Dermis lymphatic vessel endothelial cell (primary cell): ENCODE results near the gene PTPRJ. TPM values are rescaled to one million over a fixed set of nuclear protein-coding genes. Genes with fewer than 3 reads are reported as not detected.

ENCODE experiments used
- total RNA-seq: library from RNA; depleted of rRNA; stranded (reverse); fragments of >200 nt; gene quantifications from 2 replicates; pipeline ENCODE4 v1.2.1, GENCODE V29; 2014

Gene PTPRJ
- 0.09 and 0.87 TPM in 2 replicates for total RNA-seq

DNA sequence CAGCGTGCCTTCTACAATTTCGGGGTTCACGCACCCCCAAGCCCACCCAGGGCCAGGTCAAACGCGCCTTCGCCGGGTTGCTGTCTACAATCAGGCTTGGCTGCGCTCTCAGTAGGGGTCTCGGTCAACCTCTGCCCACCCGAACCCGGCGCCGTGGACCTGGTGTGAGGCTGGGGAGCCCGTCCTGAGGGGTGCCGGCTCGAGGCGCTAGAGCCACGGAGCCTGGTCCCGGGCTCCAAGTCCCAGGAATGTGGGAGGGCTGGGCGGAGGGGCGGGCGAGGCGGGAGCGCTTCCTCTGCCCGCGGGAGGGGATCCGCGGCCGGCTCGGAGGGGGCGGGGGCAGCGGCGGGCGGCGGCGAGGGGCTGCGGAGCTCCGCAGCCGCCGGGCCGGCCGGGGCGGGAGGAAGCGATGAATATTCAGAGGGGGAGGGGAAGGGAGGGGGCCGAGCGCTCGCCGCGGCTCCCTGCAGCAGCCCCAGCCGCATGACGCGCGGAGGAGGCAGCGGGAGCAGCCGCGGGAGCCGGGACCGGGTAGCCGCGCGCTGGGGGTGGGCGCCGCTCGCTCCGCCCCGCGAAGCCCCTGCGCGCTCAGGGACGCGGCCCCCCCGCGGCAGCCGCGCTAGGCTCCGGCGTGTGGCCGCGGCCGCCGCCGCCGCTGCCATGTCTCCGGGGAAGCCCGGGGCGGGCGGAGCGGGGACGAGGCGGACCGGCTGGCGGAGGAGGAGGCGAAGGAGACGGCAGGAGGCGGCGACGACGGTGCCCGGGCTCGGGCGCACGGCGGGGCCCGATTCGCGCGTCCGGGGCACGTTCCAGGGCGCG lies at the start of gene PTPRJ:
TSS of gene PTPRJ (plus strand) at position 472 of the 819 bp plus-strand sequence. CDS start 354 bp downstream, outside the sequence.

DNA sequence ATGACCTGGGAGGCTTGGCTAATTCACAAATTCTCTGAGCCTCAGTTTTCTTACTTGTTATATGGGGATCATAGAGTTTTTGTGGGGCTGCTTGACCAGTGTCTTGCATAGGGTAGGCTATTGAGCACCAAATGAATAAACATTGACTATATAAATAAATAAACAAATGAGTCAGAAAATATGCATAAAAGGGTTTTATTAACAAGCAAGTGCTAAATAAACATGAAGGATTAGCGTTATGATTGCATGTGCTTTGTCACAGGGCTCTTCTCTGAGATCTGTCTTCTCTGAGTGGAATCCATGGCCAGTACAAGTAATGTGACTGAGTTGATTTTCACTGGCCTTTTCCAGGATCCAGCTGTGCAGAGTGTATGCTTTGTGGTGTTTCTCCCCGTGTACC lies 236.2 kb downstream of the PTPRJ start, which contains the start of gene OR4B1:
TSS of gene OR4B1 (plus strand) at position 301 of the 400 bp plus-strand sequence. CDS start at position 301, 0 bp downstream.

Other genes with a start within 250 kb of the PTPRJ start
- gene FNBP4, start 213.2 kb upstream of the PTPRJ start, total RNA-seq = 45.4 and 46.4 TPM in 2 replicates
- gene NUP160, start 132.2 kb upstream of the PTPRJ start, total RNA-seq = 14.7 and 26.6 TPM in 2 replicates
- gene OR4B1, start 236.3 kb downstream of the PTPRJ start, total RNA-seq = not detected in 2 replicates